Measurements from ENCODE around the gene RTN4RL1.

Gene RTN4RL1

DNA sequence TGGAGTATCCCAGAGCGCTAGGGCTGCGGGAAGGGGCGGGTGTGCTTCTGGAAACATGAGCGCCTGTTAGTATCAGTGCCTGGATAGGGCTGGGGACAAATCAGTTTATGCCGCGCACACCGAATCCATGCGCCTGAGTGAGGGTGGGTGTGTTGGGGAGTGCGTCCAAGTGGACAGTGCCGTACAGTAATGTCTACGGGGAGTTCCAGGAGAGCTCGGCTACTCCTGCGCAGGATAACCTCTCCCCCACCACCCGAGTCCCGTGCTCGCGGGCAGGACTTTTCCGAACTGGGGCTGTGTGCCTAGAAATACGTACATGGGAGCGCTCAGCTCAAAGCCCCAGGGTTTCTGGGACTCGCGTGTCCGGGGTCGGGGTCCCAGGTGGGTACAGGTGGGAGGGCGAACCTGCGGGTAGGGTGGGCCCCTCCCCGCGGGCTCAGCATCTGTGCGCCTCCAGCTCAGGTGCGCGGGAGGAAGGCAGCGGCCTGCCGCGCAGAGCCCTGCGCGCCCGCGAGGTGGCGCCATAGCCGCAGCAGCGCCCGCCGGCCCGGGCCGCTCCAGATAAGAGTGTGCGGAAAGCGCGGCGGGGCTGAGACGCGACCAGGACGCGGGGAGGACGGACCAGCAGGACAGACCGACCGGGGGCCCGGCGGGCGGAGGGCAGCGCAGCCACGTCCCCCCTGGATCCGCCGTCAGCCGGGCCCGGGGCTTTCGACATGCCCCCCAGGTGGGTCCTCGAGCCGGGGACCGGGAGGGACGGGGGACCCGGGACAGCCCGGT is 29.6 kb upstream of the RTN4RL1 start, which contains the start of gene HIC1:
TSS of gene HIC1 (plus strand) at position 592 of the 780 bp plus-strand sequence. CDS start 1,588 bp downstream, outside the sequence.
- H3K4me1 ChIP-seq: peaks cover 0 to 52% (median 41%) of the 10 kb centered on the region in 4 donors
- H3K36me3 ChIP-seq: peaks cover 0 to 23% (median 6%) of the 10 kb centered on the region in 3 donors
- peak; percentile 74 to 87 for DNase-seq
- H3K4me3 ChIP-seq: peak within 1 kb of the TSS; percentile 51 to 60
- TF ChIP-seq, protein P1, sequence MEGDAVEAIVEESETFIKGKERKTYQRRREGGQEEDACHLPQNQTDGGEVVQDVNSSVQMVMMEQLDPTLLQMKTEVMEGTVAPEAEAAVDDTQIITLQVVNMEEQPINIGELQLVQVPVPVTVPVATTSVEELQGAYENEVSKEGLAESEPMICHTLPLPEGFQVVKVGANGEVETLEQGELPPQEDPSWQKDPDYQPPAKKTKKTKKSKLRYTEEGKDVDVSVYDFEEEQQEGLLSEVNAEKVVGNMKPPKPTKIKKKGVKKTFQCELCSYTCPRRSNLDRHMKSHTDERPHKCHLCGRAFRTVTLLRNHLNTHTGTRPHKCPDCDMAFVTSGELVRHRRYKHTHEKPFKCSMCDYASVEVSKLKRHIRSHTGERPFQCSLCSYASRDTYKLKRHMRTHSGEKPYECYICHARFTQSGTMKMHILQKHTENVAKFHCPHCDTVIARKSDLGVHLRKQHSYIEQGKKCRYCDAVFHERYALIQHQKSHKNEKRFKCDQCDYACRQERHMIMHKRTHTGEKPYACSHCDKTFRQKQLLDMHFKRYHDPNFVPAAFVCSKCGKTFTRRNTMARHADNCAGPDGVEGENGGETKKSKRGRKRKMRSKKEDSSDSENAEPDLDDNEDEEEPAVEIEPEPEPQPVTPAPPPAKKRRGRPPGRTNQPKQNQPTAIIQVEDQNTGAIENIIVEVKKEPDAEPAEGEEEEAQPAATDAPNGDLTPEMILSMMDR (IDR thresholded peaks at IDR 0.05): peak; percentile 97 to 98
- peak within 1 kb of the TSS; percentile 65 to 69 for H3K27ac ChIP-seq
- intact Hi-C loops (cut with DNase I; ENCODE audit: low total_unique reads): loop anchor here (2.0 kb wide), 1 partner anchor 190 kb away; no protein-coding TSS in a partner anchor
- peaks cover 0 to 51% of the 10 kb centered on the region in 2 donors for H3K27me3 ChIP-seq
- H3K9me3 ChIP-seq: no peaks in the 10 kb centered on the region

DNA sequence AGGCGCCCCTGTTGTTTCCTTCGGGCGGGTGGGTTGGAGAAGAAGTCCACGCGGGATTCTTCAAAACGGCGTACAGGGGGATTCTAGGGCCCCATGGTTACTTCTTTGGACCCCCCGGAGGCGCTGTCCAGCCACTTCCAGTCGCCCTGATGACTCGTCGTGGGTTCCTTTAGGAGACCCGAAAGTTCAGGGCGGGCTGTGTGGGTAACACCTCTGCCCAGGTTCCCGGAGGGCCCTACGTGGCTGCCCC is 29.1 kb upstream of the RTN4RL1 start:
- Histone ChIP-seq H3K27ac (peak overlapping the region in 1 of 2 donors; percentile 8), H3K4me1 (peaks cover 0 to 53% (median 46%) of the 10 kb centered on the region in 4 donors), H3K9me3 (no peaks in the 10 kb centered on the region), H3K4me3 (peak overlapping the region; percentile 51 to 60), H3K27me3 (peaks cover 0 to 56% of the 10 kb centered on the region in 2 donors), H3K36me3 (peaks cover 0 to 19% (median 6%) of the 10 kb centered on the region in 3 donors)
- TF ChIP-seq, protein P1 (IDR thresholded peaks at IDR 0.05): no peak
- no peak for DNase-seq
- intact Hi-C loops (cut with DNase I; ENCODE audit: low total_unique reads): loop anchor here (2.0 kb wide), 1 partner anchor 191 kb away; no protein-coding TSS in a partner anchor

DNA sequence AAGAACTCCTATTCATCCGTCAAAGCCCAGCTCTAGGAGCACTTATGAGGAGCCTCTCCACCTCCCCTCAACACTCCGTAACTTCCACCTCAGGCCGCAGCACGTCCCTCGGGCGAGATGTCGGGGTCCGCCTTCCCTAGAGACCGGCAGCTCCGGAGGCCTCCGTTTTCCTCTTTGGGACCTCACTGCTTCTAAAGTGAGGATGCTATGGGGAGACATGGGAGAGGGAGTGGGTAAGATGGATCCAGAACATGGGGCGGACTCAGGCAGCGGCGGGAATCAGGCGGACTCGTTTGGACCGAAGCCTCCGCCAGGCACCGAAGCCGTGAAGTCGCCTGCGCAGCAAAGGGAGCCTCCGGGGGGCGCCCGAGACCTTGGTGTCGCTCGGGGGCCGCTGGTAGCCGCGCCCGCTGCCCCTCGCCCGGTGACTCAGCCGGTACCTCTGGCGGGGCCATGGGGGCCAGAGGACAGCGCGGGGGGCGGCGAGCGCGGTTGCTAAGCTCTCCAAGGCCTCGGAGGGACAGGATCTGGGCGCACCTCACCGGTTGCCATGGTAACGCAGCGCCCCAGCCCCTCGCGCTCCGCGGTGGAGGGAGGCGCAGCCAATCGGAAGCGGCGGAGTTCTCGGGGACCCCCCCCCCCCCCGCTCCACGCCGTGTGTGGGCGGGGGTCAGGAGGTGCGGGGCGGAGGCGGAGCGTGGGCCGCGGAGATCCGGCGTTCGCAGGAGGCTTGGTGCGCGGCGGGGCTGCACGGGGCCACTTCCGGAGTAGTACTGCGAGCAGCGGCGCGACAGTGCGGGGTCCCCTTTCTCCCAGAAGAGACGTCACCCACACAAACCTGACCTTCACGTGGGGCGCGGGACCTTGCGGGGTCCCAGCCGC is 28.5 kb upstream of the RTN4RL1 start:
- H3K4me1 ChIP-seq: peaks cover 0 to 58% (median 50%) of the 10 kb centered on the region in 4 donors
- intact Hi-C loops (cut with DNase I; ENCODE audit: low total_unique reads): loop anchor here (2.0 kb wide), 1 partner anchor 191 kb away; no protein-coding TSS in a partner anchor

DNA sequence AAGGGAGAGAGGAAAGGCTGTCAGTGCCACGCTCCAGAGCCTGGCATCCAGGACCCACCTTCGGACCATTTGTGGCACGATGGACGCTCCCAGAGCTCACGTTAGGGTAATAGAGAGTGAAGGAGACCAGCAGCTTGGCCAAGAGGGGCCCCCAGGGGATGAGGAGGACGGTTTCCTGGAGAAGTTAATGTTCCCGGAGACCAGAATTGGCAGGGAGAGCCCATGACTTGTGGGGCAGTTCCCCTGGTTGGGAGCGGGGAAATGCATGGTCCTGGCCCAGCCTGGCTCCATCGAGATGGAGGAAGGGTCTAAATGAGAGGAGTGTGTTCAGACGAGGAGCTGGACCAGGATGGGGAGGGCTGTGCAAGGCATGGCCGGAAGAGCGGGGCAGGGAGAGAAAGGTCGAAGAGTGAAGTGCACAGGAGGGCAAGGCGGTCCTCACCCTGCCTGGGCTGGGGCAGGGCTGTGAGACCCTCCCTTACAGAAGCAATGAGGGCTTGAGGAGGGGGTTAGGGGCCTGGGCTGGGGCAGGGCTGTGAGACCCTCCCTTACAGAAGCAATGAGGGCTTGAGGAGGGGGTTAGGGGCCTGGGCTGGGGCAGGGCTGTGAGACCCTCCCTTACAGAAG is 26.9 kb upstream of the RTN4RL1 start:
- Histone ChIP-seq H3K27ac (no peak overlapping the region), H3K9me3 (no peaks in the 10 kb centered on the region), H3K36me3 (peaks cover 0 to 2% (median 0%) of the 10 kb centered on the region in 3 donors), H3K4me1 (peaks cover 0 to 58% (median 51%) of the 10 kb centered on the region in 4 donors), H3K27me3 (peaks cover 0 to 69% of the 10 kb centered on the region in 2 donors), H3K4me3 (no peak overlapping the region)
- intact Hi-C loops (cut with DNase I; ENCODE audit: low total_unique reads): no loop called here
- TF ChIP-seq, protein P1 (IDR thresholded peaks at IDR 0.05): no peak
- DNase-seq: no peak

More for the DNA sequence above, 28.5 kb upstream of the RTN4RL1 start:
- H3K27me3 ChIP-seq: peaks cover 0 to 61% of the 10 kb centered on the region in 2 donors
- peaks cover 0 to 16% (median 6%) of the 10 kb centered on the region in 3 donors for H3K36me3 ChIP-seq
- no peaks in the 10 kb centered on the region for H3K9me3 ChIP-seq
- peak in 1 of 2 donors; percentile 73 for DNase-seq
- TF ChIP-seq, protein P1 (IDR thresholded peaks at IDR 0.05): peak; percentile 42 to 43
- H3K4me3 ChIP-seq: peak overlapping the region; percentile 51 to 60
- H3K27ac ChIP-seq: no peak overlapping the region
